Measurements from ENCODE around the gene ZBTB12. TPM values are rescaled to one million over a fixed set of nuclear protein-coding genes. Genes with fewer than 3 reads are reported as not detected.

The ZBTB12 gene
- total and polyA plus RNA-seq, 2 of the 13 experiments (the other 11 are each of a cell fraction or from before 2014, with no cell fraction given), result 4.8 to 6.0 TPM

GRCh38 chr6:31907158-31907813, 5.4 kb upstream of the ZBTB12 start (continued):
- TF ChIP-seq SIX1 (CRISPR knock-in tag; IDR thresholded peaks at IDR 0.05; ENCODE audit: borderline replicate concordance) (no peak), ZNF225 (CRISPR knock-in tag; IDR thresholded peaks at IDR 0.05) (no peak), ZNF749 (CRISPR knock-in tag; IDR thresholded peaks at IDR 0.05; ENCODE audit: borderline replicate concordance) (no peak), ZNF33B (CRISPR knock-in tag; IDR thresholded peaks at IDR 0.05) (no peak), ONECUT2 (CRISPR knock-in tag; IDR thresholded peaks at IDR 0.05) (no peak), ZFX (CRISPR knock-in tag; IDR thresholded peaks at IDR 0.05; ENCODE audit: low read depth) (no peak), MAF1 (CRISPR knock-in tag; IDR thresholded peaks at IDR 0.05; ENCODE audit: borderline replicate concordance) (no peak), RBM39 (IDR thresholded peaks at IDR 0.05; ENCODE audit: low read depth, low read length, poor library complexity, severe bottlenecking) (no peak), ZNF703 (CRISPR knock-in tag; IDR thresholded peaks at IDR 0.05; ENCODE audit: borderline replicate concordance) (no peak), GLMP (CRISPR knock-in tag; IDR thresholded peaks at IDR 0.05; ENCODE audit: borderline replicate concordance) (no peak), STAG1 (CRISPR knock-in tag; IDR thresholded peaks at IDR 0.05) (peak; percentile 27; the same call in 1 of the 2 replicates), SRSF1 (optimal IDR thresholded peaks at IDR 0.05; ENCODE audit: low read depth, low read length) (no peak), ZNF567 (CRISPR knock-in tag; IDR thresholded peaks at IDR 0.05; ENCODE audit: borderline replicate concordance) (no peak), ZFP41 (CRISPR knock-in tag; IDR thresholded peaks at IDR 0.05; ENCODE audit: borderline replicate concordance) (no peak), TFDP2 (CRISPR knock-in tag; IDR thresholded peaks at IDR 0.05) (no peak), HNF4G (IDR thresholded peaks at IDR 0.05; ENCODE audit: borderline replicate concordance, low read depth, low read length) (peak; percentile 31; the same call in 1 of the 2 replicates), HNF4G (CRISPR knock-in tag; IDR thresholded peaks at IDR 0.05; ENCODE audit: borderline replicate concordance, low read depth) (no peak), POLR2AphosphoS2 (IDR thresholded peaks at IDR 0.05; ENCODE audit: low read depth, low read length) (no peak), HOXA5 (CRISPR knock-in tag; IDR thresholded peaks at IDR 0.05) (0 out of 2 replicates have a peak, but pooled peaks have one; percentile 28), KLF13 (CRISPR knock-in tag; IDR thresholded peaks at IDR 0.05) (no peak), CBX2 (IDR thresholded peaks at IDR 0.05; ENCODE audit: low read depth, low read length) (no peak), CBX2 (CRISPR knock-in tag; IDR thresholded peaks at IDR 0.05; ENCODE audit: low read depth) (no peak)

All from HepG2 (cell line).